HG02678 (cell line): ENCODE measurements around the gene GNPTAB.
"Not testable (repeated sequence)": the region's sequence is repeated elsewhere in the genome, so short reads cannot be mapped to it uniquely, and the experiment has no call there.

Experiments used
- ATAC-seq: cut with Tn5 transposase; IDR thresholded peaks from one replicate; pipeline ENCODE4 v1.9.1; 2021; ENCODE audit warnings: mild to moderate bottlenecking, moderate library complexity; ENCODE audit not compliant: unreplicated experiment

The GNPTAB gene

GRCh38 chr12:101854747-101855146 lies 24.0 kb upstream of the GNPTAB start:
- peak; percentile 47 for ATAC-seq

- no peak for ATAC-seq
Observed at GRCh38 chr12:101852998-101853397, 22.2 kb upstream of the GNPTAB start.

DNA sequence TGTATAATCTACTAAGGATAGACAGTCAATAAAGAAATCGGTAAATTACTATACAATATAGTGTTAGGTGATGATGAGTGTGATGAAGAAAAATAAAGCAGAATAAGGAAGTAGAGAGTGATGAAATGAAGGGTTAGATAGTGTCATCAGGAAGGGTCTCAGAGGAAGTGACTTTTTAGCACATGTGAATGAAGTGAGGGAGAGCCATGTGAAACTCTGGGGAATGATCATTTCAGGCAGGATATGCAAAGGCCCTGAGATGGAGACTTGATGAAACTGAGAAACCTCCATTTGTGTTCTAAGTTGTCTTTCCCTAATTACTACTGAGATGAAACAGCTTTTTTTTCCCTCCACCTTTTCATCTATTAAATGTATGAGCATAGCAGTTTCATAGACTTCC lies 19.4 kb upstream of the GNPTAB start:
- ATAC-seq: no peak

DNA sequence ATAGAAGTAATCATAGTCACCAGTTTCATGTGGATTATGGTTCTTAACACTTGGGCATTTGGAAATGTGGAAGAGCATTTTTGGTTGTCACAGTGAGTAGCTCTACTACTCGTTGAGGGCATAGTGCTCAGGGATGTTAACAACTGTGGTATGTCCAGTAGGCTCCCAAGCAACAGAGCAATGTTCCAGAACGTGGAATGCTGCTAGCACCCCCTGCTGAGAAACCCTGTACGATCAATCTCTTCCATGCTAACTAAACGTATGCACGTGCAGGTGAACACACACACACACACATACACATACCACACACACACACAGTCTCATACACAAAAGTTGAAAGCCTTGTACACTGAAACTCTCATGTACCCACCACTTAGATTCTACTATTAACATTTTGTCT lies 16.6 kb upstream of the GNPTAB start:
- ATAC-seq: no peak

DNA sequence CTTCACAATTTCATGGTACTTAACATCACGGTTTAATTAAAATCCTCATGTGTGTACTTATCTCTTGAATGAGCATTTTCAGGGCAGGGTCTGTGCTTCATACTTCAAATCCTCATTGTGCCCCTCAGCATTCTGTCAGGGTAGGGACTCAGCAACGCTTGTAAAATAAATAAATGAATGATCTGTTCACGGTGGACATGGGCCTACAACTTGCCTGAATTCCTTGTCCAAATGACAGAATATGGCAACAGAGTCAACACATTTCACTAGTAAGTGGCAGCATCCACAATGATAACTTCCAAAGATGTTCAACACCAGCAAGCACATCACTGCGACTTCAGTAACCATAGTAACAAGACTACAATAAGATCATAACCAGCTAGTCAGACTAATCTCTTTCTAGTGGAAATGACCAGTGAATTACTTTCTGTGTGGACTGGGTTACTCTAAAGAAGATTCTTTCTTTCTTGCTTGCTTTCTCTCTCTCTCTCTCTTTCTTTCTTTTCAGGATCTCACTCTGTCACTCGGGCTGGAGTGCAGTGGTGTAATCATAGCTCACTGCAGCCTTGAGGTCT lies 14.5 kb upstream of the GNPTAB start:
- ATAC-seq: no peak

- no peak for ATAC-seq
Observed at GRCh38 chr12:101841069-101841468, 10.3 kb upstream of the GNPTAB start.

DNA sequence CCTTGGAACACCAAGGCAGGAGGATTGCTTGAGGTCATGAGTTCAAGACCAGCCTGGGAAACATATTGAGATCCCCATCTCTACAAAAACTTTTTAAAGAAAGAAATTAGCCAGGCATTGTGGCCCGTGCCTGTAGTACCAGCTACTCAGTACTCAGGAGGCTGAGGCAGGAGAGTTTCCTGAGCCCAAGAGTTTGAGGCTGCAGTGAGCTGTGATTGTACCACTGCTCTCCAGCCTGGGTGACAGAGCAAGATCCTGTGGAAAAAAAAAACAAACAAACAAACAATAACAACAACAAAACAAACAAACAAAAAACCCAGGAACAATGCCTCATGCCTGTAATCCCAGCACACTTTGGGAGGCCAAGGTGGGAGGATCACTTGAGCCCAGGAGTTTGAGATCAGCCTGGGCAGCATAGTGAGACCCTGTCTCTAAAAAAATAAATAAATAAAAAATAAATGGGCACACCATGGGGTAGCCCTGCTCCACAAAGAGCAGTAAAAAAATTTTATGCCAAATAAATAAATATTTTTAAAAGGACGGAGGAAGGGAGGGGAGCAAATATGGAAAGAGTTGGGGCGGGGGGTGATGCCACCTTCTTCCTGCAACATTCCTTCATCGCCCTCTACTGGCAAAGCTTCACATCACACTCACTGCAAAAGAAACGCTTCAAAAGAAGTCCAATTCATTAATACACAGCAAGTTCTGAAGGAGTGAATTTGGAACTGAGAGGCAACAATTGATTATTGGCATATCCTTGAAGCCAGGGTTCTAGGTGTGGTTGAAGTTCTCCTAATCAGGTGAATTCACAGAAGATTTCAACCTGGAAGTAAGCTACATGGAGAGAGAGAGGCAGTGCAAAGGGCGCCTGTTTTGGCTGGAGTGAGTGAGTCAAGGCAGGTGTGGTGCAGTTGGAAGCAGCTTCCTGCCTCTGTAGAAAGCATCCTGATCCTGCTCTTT lies 8.8 kb upstream of the GNPTAB start:
- ATAC-seq: no peak

- peak; percentile 59 for ATAC-seq
Observed at GRCh38 chr12:101838628-101839323, 8.0 kb upstream of the GNPTAB start.

GRCh38 chr12:101832030-101832429 lies 1.3 kb upstream of the GNPTAB start:
- no peak for ATAC-seq

DNA sequence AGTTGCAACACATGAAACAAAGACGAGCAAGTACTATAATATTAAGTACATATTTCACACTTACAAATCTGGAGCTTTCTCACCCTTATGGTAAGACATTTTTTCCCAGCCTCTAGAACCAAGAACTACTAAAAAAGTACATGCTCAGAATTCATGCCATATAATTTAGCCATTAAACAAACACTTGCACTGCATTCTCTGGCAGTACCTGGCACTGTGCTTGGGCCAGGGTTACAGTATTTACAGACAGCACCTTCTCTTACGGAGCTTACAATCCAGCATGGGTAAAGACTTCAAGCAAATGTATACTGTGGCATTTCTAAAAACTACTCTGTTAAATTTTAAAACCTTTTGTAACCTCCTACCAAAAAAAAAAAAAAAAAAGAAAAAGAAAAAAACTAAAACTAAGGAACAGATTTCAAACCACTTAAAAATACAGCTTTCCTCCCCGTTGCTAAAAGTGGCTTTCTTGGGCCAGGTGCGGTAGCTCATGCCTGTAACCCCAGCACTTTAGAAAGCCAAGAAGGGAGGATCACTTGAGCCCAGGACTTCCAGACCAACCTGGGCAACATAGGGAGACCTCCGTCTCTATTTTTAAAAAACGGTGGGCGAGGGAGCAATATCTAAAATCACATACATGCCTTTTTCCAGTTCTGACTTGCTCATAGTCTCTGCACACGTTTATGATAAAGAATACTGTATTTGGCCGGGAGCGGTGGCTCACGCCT lies 956 bp downstream of the GNPTAB start:
- ATAC-seq: peak; percentile 1

DNA sequence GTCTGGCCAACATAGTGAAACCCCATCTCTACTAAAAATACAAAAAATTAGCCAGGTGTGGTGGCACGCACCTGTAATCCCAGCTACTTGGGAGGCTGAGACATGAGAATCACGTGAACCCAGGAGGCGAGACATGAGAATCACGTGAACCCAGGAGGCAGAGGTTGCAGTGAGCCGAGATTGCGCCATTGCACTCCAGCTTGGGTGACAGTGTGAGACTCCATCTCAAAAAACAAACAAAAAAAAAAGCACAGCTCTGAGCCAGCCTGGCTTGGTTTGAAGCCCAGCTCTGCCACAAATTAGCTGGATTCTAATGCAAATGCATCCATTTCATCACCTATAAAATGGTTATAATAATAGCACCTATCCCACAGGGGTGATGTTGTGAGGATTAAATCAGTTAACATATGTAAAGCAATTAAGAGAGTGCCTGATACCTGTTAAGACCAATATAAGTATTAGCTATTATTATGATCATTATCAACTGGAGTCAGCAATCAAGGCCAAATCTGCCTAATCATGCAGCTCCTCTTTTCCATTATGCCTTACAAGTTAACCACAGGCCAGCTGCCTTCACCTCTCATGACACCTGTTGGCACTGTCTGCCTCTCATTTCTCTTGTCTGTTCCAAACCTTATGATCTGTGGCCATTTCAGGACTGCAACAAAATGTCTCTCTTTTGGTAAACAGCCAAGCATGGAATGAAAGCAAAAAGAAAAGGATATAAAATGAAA lies 2.1 kb downstream of the GNPTAB start:
- ATAC-seq: no peak

DNA sequence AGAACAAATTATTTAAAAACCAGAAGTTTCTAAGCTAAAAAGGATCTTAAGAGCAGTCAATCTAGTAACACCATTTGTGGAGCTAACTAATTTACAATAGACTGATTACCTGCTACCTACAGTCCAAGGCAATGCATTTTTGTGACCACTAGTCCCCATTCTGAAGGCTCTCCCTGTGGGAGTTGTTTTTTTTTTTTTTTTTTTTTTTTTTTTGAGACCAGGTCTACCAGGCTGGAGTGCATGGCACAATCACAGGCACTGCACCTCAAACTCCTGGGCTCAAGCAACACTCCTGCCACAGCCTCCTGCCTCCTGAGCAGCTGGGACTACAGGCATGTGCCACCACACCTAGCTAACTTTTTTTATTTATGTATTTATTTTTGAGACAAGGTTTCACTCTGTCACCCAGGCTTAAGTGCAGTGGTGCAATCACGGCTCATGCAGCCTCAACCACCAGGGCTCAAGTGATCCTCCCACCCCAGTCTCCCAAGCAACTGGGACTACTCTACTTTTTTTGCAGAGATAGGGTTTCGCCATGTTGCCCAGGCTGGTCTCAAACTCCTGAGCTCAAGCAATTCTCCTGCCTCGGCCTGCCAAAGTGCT lies 3.9 kb downstream of the GNPTAB start:
- ATAC-seq: no peak

GRCh38 chr12:101824831-101825230 lies 5.9 kb downstream of the GNPTAB start:
- no peak for ATAC-seq

GRCh38 chr12:101823891-101824290 lies 6.9 kb downstream of the GNPTAB start:
- ATAC-seq: peak; percentile 88

DNA sequence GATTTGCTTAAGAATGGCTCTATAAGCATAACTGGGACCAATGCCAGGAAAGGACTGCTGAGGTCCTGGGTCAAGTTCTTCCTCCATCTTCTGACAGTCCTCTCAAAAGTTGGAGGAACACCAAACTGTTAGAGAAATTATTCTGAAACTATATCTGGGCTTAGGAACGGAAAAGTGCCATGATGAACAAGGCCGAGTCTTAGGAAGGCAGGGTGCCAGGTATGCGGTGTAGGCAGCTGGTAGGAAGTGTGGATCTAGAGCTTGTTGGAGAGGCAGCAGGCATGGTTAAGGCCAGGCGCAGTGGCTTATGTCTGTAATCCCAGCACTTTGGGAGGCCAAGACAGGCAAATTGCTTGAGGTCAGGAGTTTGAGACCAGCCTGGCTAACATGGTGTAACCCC lies 7.7 kb downstream of the GNPTAB start:
- ATAC-seq: no peak

GRCh38 chr12:101819467-101819866 lies 11.3 kb downstream of the GNPTAB start:
- ATAC-seq: no peak

- ATAC-seq: not testable (repeated sequence)
Observed at GRCh38 chr12:101818689-101819088, 12.1 kb downstream of the GNPTAB start.

- no peak for ATAC-seq
Observed at GRCh38 chr12:101813117-101813516, 17.6 kb downstream of the GNPTAB start.

DNA sequence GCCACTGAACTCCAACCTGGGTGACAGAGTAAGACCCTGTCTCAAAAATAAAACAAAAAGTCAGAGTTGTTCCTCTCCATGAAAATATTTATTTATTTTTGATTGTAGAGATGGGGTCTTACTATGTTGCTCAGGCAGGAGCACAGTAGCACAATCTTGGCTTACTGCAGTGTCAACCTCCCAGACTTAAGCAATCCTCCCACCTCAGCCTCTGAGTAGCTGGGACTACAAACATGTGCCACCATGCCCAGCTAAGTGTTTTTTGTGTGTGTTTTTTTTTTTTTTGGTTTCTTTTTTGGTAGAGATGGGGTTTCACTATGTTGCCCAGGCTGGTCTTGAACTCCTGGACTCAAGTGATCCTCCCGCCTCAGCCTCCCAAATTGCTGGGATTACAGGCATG lies 18.0 kb downstream of the GNPTAB start:
- not testable (repeated sequence) for ATAC-seq

DNA sequence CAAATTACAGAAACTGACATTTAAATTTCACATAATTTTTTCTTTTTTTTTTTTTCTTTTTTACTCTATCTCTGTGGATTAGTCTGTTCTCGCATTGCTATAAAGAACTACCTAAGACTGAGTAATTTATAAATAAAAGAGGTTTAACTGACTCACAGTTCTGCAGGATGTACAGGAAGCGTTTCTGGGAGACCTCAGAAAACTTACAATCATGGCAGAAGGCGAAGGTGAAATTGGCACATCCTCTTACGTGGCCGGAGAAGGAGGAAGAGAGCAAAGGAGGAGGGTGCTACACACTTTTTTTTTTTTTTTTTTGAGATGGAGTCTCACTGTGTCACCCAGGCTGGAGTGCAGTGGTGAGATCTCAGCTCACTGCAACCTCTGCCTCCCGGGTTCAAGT lies 19.4 kb downstream of the GNPTAB start:
- not testable (repeated sequence) for ATAC-seq
